Measurements from ENCODE around the gene RAB3D.
"Not testable (repeated sequence)": the region's sequence is repeated elsewhere in the genome, so short reads cannot be mapped to it uniquely, and the experiment has no call there.

The RAB3D gene

DNA sequence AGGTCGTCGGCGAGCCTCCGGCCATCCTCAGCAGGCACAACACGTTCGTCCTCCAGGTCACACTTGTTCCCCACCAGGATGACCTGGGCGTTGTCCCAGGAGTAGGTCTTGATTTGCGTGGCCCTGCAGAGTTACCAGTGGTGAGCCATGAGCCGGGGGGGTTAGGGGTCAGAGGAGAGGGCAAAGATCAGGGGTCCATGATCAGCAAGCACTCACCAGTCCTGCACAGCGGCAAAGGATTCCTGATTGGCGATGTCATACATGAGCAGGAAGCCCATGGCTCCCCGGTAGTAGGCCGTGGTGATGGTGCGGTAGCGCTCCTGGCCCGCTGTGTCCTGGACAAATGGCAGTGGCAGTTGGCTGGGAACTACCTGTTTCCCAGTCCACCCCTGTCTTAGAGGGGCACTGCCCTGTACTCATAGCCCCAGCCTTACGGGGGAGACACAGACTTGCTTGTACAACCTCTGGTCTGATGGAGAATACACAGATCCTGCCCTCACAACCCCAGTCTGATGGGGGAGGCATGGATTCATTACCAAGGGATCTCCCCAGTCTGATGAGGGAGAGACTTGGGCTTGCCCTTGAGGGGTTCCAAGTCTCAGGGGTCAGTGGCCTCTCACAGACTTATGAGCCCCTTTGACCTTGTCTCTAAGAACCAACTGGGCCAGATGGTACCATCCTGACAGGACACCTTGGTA lies 3.9 kb downstream of the RAB3D start:
- no peak for DNase-seq
- Mint-ChIP-seq H3K9me3 (no peaks in the 10 kb centered on the region), H3K27ac (no peak overlapping the region), H3K4me3 (no peak overlapping the region), H3K27me3 (no peaks in the 10 kb centered on the region), H3K36me3 (ENCODE audit: low read depth) (peaks cover 37% of the 10 kb centered on the region), H3K4me1 (ENCODE audit: low read depth) (peaks cover 24% of the 10 kb centered on the region)

DNA sequence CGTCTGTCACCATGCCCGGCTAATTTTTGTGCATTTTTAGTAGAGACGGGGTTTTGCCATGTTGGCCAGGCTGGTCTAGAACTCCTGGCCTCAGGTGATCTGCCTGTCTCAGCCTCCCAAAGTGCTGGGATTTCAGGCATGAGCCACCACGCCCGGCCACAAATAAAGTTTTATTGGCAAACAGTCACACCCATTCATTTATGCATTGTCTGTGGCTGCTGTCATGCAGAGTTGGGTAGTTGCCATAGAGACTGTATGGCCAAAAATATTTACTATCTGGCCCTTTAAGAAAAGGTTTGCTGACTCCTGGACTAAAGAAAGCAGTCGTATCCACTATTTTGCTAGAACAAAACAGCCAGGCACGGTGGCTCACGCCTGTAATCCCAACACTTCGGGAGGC lies 5.6 kb downstream of the RAB3D start:
- Mint-ChIP-seq H3K4me1 (ENCODE audit: low read depth) (peaks cover 16% of the 10 kb centered on the region), H3K36me3 (ENCODE audit: low read depth) (peaks cover 37% of the 10 kb centered on the region)
- H3K27ac Mint-ChIP-seq, H3K4me3 Mint-ChIP-seq, H3K27me3 Mint-ChIP-seq, DNase-seq, H3K9me3 Mint-ChIP-seq: not testable (repeated sequence)

DNA sequence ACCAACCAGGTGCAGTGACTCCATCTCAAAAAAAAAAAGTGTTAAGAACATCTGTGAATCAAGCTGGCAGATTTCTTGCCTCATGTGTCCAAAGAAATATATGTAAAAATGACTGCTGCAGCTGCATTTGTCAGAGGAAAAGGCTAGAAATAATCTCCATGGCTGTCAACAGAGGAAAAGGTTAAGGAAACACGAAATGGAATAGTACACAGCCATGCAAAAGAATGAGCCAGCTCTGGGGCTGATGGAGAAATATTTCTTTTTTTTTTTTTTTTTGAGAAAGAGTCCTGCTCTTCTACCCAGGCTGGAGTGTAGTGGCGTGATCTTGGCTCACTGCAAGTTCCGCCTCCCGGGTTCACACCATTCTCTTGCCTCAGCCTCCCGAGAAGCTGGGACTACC lies 6.6 kb downstream of the RAB3D start:
- Mint-ChIP-seq H3K36me3 (ENCODE audit: low read depth) (peaks cover 37% of the 10 kb centered on the region), H3K27me3 (no peaks in the 10 kb centered on the region), H3K9me3 (no peaks in the 10 kb centered on the region), H3K4me1 (ENCODE audit: low read depth) (peaks cover 8% of the 10 kb centered on the region), H3K27ac (no peak overlapping the region), H3K4me3 (no peak overlapping the region)
- DNase-seq, result no peak

DNA sequence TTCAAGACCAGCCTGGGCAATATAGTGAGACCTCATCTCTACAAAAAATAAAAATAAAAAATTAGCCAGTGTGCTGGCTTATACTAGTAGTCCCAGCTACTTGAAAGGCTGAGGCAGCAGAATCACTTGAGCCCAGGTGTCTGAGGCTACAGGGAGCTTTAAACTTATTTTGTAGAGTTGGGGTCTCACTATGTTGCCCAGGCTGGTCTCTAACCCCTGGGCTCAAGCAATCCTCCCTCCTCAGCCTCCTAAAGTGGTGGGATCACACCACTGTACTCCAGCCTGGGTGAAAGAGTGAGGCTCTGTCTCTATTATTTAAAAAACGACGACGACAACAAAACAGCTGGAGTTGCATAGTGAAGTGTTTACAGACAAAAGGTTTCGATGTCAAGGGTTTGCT lies 8.0 kb downstream of the RAB3D start:
- Mint-ChIP-seq H3K4me1 (ENCODE audit: low read depth) (no peaks in the 10 kb centered on the region), H3K4me3 (no peak overlapping the region), H3K36me3 (ENCODE audit: low read depth) (peaks cover 36% of the 10 kb centered on the region), H3K27ac (no peak overlapping the region), H3K27me3 (no peaks in the 10 kb centered on the region), H3K9me3 (no peaks in the 10 kb centered on the region)
- no peak for DNase-seq

DNA sequence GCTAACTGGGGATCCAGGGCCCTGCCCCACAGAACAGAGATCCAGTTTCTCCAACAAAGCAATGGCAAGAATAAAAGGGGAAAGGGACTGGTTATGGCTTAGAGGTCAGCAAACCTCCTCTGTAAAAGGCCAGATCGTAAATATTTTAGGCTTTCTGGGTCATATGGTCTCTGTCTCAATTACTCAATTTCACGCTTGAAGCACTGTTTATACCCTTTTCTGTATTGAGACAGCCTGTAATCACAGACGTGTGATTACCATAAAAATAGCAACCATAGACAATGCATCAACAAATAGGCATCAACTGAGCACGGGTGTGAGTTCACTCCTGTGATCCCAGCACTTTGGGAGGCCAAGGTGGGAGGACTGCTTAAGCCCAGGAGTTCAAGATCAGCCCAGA lies 9.3 kb downstream of the RAB3D start:
- H3K9me3 Mint-ChIP-seq, result no peaks in the 10 kb centered on the region
- no peak overlapping the region for H3K4me3 Mint-ChIP-seq
- no peaks in the 10 kb centered on the region for H3K4me1 Mint-ChIP-seq (ENCODE audit: low read depth)
- no peak overlapping the region for H3K27ac Mint-ChIP-seq
- no peak for DNase-seq
- H3K27me3 Mint-ChIP-seq, result no peaks in the 10 kb centered on the region
- peaks cover 22% of the 10 kb centered on the region for H3K36me3 Mint-ChIP-seq (ENCODE audit: low read depth)

DNA sequence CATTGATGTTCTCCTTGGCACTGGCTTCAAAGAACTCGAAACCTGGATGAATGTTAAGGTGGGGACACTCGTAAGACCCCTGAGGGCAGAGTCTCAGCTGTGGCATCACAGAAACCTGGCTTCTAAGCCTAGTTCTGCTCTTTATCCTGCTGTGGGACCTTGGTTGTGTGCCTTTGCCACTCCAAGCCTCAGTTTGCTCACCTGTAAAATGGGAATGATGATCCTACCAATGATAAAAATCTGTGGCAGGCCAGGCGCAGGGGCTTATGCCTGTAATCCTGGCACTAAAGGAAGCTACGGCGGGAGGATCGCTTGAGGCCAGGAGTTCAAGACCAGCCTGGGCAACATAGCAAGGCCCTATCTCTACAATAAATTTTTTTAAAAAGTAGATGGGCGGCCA lies 13.9 kb downstream of the RAB3D start:
- Mint-ChIP-seq H3K4me3 (no peak overlapping the region), H3K27me3 (peaks cover 6% of the 10 kb centered on the region), H3K27ac (no peak overlapping the region), H3K4me1 (ENCODE audit: low read depth) (peaks cover 17% of the 10 kb centered on the region), H3K9me3 (no peaks in the 10 kb centered on the region), H3K36me3 (ENCODE audit: low read depth) (peaks cover 4% of the 10 kb centered on the region)
- no peak for DNase-seq

DNA sequence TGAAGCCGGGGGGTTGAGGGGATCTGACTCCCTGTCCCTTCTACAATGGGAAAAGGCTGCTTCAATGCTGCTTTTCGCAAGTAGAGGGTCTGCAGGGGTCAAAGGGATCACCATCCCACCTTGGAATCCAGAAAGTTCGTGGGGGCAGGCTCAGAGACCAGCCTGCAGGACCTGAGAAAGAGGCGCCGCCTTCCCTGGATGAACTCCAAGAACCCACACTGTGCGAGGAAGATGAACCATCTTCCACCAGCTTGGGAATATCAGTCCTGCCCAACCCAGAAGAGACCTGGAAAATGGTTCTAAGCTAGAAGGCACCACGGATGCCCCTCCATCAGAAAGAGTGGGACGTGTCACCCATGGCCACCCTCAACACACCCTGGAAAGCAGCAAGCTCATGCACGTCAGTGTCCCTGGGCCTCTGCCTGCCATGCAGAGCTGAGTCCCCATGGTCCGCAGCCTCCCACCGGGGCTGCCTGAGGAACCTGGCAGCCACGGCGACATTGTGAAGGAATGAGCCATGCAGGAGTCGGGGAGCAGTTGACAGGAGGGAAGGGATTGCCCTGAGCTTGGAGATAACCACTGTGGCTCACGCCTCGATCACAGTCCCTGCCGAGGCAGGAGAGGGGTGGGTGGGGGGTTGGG lies 14.6 kb downstream of the RAB3D start:
- peaks cover 6% of the 10 kb centered on the region for H3K27me3 Mint-ChIP-seq
- peak overlapping the region; percentile 83 for H3K27ac Mint-ChIP-seq
- peaks cover 17% of the 10 kb centered on the region for H3K4me1 Mint-ChIP-seq (ENCODE audit: low read depth)
- H3K9me3 Mint-ChIP-seq, result no peaks in the 10 kb centered on the region
- H3K36me3 Mint-ChIP-seq (ENCODE audit: low read depth), result peaks cover 4% of the 10 kb centered on the region
- H3K4me3 Mint-ChIP-seq, result no peak overlapping the region
- no peak for DNase-seq

DNA sequence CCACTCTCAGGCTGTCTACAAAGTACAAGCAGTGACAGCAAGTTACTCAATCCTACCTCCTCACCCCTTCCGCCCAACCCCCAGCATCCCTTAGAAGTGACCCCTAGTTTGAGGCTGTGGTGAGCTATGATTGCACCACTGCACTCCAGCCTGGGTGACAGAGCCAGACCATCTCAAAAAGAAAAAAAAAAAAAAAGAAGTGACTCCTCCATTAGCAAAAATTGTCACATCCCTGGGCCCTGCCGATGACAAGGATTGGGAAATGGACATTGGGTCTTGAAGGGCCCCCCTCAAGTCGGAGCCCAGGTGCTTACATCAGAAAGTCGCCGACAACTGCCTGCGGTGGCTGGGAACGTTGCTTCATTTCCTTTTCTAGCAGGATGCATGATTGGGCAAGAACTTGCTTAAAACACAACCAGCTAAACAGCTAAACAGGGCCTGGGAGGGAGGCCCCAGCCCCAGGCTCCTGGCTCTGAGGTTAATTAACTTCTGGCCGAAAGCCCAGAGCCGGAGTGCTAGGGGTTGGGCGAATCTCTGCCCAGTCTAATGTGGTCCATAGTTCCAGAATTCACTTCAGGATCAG lies 15.3 kb downstream of the RAB3D start:
- Mint-ChIP-seq H3K9me3 (no peaks in the 10 kb centered on the region), H3K36me3 (ENCODE audit: low read depth) (peaks cover 4% of the 10 kb centered on the region), H3K27ac (peak overlapping the region; percentile 83), H3K4me1 (ENCODE audit: low read depth) (peaks cover 17% of the 10 kb centered on the region), H3K4me3 (peak overlapping the region; percentile 39), H3K27me3 (peaks cover 7% of the 10 kb centered on the region)
- peak; percentile 54 for DNase-seq

DNA sequence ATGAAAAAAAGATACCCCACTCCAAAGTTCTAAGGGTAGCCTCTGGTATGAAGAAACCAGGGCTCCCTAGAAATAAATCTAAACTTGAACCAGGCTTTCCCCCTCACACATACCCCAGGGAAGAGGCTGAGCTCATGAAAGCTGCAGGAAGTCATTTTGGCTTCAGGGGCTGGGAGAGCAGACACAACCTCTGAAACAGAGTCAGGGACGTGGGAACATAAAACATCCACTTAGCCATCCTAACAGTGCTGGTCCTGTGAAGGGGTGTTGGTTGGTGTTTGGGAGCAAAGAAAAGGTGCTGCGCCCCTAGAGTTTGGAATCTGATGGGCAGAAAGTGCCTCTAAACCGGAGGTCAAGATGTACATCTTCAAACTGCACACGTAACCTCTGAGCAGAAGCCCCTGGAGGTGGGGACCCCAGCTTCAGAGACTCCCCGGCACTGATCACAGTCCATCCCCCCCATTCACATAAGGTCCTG lies 15.8 kb downstream of the RAB3D start:
- DNase-seq, result no peak
- Mint-ChIP-seq H3K36me3 (ENCODE audit: low read depth) (peaks cover 4% of the 10 kb centered on the region), H3K9me3 (no peaks in the 10 kb centered on the region), H3K27ac (peak overlapping the region; percentile 83), H3K27me3 (peaks cover 11% of the 10 kb centered on the region), H3K4me3 (peak overlapping the region; percentile 39), H3K4me1 (ENCODE audit: low read depth) (peaks cover 17% of the 10 kb centered on the region)

DNA sequence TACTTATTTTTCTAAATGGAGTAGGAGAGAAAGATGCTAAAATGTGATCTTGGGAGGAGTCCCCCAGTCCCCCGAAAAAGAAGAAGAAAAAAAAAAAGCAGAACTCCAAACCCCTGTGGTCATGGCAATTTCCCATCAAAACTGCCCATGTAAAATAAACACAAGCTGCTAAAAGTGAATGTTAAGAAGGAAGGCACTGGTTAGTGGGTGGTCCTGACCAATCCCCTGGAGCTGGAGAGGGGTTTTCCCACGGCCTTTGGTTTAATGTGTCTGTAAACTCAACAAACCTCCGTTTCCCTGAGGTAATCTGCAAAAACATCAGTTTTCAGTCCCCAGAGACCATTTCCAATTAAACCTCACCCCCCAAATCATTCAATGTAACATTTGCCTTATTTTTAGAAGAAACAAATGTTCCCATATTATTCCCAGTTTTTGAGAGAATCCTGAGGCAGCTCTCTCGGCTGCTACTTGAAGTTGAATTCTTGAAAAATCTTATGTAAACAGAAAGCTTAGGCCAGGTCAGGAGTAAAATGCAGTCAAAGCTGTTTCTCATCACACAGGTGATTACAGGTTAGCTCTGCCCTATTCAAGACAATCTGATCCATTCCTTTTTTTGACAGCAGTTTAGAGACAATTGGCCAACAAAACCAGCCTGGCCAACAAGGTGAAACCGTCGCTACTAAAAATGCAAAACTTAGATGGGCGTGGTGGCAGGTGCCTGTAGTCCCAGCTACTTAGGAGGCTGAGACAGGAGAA lies 17.0 kb downstream of the RAB3D start:
- Mint-ChIP-seq H3K27me3 (peaks cover 20% of the 10 kb centered on the region), H3K9me3 (no peaks in the 10 kb centered on the region), H3K4me1 (ENCODE audit: low read depth) (peaks cover 17% of the 10 kb centered on the region), H3K36me3 (ENCODE audit: low read depth) (peaks cover 4% of the 10 kb centered on the region), H3K4me3 (no peak overlapping the region), H3K27ac (no peak overlapping the region)
- no peak for DNase-seq

DNA sequence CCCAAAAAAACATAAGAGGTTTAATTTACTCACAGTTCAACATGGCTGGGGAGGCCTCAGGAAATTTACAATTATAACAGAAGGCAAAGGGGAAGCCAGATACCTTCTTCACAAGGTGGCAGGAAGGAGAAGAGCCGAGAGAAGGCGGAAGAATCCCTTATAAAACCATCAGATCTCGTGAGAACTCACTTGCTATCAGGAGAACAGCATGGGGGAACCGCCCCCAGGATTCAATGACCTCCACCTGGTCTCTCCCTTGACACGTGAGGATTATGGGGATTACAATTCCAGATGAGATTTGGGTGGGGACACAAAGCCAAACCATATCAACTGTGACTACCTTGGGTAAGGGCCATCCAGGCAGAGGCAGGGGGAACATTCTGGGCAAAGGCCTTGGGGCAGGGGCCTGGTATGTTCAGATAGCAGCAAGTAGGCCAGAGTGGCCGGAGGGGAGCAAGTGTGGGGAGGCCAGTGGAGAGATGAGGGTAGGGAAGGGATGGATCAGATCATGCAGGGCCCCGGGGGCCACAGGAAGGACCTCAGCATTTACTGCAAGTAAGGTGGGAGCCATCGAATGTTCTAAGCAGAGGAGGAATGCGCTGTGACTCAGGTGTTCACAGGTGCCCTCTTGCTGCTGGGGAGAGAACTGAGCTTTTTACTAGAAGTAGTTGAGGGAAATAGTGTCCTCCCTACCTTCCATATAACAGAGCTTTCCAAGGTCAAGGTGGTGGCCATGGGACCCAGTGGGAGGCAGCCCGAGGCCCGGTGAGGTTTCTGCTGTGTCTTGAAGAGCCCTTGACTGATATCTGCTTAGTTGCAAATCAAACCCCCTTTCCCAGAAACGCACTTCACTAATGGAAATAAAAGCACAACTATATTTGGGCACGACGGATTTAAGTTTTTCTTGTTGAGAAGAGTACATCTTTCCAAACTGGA lies 18.0 kb downstream of the RAB3D start:
- H3K9me3 Mint-ChIP-seq, result no peaks in the 10 kb centered on the region
- H3K36me3 Mint-ChIP-seq (ENCODE audit: low read depth), result no peaks in the 10 kb centered on the region
- H3K4me3 Mint-ChIP-seq, result no peak overlapping the region
- H3K27ac Mint-ChIP-seq, result no peak overlapping the region
- no peak for DNase-seq
- peaks cover 17% of the 10 kb centered on the region for H3K4me1 Mint-ChIP-seq (ENCODE audit: low read depth)
- peaks cover 24% of the 10 kb centered on the region for H3K27me3 Mint-ChIP-seq

DNA sequence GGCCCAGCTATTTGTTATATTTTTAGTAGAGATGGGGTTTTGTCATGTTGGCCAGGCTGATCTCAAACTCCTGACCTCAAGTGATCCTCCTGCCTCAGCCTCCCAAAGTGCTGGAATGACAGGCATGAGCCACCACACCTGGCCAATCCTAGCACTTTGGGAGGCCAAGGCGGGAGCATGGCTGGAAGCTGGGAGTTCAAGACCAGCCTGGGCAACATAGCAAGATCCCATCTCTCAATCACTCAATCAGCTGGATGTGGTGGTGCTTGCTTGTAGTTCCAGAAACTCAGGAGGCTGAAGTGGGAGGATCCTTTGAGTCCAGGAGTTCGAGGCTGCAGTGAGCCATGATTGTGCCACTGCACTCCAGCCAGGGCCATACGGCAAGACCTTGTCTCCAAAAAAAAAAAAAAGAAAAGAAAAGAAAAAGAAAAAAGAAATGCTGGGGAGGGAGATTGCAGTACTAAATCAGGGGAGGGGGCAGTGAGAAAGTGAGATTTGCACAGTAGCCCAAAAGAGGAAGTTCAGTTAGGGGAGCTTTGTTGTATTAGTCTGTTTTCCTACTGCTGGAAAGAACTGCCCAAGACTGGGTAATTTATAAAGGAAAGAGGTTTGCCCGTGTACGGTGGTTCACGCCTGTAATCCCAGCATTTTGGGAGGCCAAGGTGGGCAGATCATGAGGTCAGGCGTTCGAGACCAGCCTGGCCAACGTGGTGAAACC lies 19.0 kb downstream of the RAB3D start:
- not testable (repeated sequence) for H3K9me3 Mint-ChIP-seq; DNase-seq; H3K27ac Mint-ChIP-seq; H3K4me3 Mint-ChIP-seq; H3K36me3 Mint-ChIP-seq (ENCODE audit: low read depth)
- H3K4me1 Mint-ChIP-seq (ENCODE audit: low read depth), result peaks cover 17% of the 10 kb centered on the region
- H3K27me3 Mint-ChIP-seq, result peaks cover 24% of the 10 kb centered on the region

DNA sequence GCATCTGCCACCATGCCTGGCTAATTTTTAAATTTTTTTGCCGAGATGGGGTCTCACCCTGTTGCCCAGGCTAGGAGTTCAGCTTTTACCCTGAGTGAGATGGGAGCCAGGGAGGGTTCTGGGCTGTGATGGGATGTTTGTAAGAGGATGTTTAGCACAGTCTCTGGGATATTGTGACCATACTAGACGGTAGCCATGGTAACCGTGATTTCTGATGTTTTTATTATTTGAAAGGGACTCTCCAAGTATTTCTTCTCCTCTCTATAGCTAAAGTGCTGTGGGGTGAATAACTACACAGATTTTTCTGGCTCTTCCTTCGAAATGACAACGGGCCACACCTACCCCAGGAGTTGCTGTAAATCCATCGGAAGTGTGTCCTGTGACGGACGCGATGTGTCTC lies 33.1 kb downstream of the RAB3D start:
- no peaks in the 10 kb centered on the region for H3K36me3 Mint-ChIP-seq (ENCODE audit: low read depth)
- H3K27me3 Mint-ChIP-seq, result peaks cover 10% of the 10 kb centered on the region
- H3K9me3 Mint-ChIP-seq, result no peaks in the 10 kb centered on the region
- H3K4me3 Mint-ChIP-seq, result no peak overlapping the region
- no peak for DNase-seq
- H3K4me1 Mint-ChIP-seq (ENCODE audit: low read depth), result no peaks in the 10 kb centered on the region
- no peak overlapping the region for H3K27ac Mint-ChIP-seq

All from activated T-cell treated with anti-CD3 and anti-CD28 coated beads, Interleukin-2, amount 50 U/mL, for 24 hours (primary cell).